ENCODE measurements around the gene TEX13D.

GRCh38 chrX:124362072-124362471, 29.6 kb downstream of the TEX13D start:
- TF ChIP-seq CTCF (IDR thresholded peaks at IDR 0.05) (no peak), POLR2A (IDR thresholded peaks at IDR 0.05) (no peak)

All from tibial nerve (tissue), 3 donors.